HUES6 (cell line): ENCODE results near the gene MGAT4B.

Experiments used
- H3K27ac ChIP-seq: 2 replicates; pipeline ENCODE4 v1.7.0; 2013; ENCODE audit warnings: low read depth, mild to moderate bottlenecking, low read length, inconsistent platforms
- H3K27me3 ChIP-seq: 2 replicates; pipeline ENCODE4 v1.6.1; 2013; ENCODE audit warnings: low read length; ENCODE audit not compliant: control insufficient read depth, insufficient read depth
- H3K36me3 ChIP-seq: 2 replicates; pipeline ENCODE4 v1.6.1; 2013; ENCODE audit warnings: low read length; ENCODE audit not compliant: control insufficient read depth, insufficient read depth
- H3K4me1 ChIP-seq: 2 replicates; pipeline ENCODE4 v1.6.1; 2013; ENCODE audit warnings: low read length; ENCODE audit not compliant: control insufficient read depth, insufficient read depth
- H3K4me3 ChIP-seq: 2 replicates; pipeline ENCODE4 v1.5.1; 2013; ENCODE audit warnings: low read depth, low read length
- H3K9ac ChIP-seq: one replicate; pipeline ENCODE4 v1.6.1; 2013; ENCODE audit warnings: mild to moderate bottlenecking, low read length
- H3K9me3 ChIP-seq: 2 replicates; pipeline ENCODE4 v1.6.1; 2013; ENCODE audit warnings: low read depth, low read length; ENCODE audit not compliant: control insufficient read depth, insufficient read depth

MGAT4B gene

DNA sequence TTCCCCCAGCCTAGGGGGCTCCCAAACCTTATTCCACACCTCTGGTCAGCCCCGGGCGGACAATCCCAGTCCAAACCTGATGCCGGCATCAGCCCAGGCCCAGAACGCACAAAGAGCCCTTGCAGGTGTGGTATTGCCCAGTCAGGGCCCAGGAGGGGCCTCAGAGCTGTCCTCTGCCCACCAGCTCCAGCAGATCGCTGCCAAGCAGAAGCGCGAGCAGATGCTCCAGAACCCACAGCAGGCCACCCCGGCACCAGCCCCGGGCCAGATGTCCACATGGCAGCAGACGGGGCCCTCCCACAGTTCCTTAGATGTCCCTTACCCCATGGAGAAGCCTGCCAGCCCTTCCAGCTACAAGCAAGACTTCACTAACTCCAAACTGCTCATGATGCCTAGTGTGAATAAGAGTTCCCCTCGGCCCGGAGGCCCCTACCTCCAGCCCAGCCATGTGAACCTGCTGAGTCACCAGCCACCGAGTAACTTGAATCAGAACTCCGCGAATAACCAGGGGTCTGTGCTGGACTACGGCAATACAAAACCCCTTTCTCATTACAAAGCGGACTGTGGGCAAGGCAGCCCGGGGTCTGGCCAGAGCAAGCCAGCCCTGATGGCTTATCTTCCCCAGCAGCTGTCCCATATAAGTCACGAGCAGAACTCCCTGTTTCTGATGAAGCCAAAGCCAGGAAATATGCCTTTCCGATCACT lies 40.5 kb downstream of the MGAT4B start:
- Histone ChIP-seq H3K9me3 (no peaks in the 10 kb centered on the region), H3K36me3 (peaks cover 57% of the 10 kb centered on the region), H3K27me3 (no peaks in the 10 kb centered on the region), H3K27ac (peak overlapping the region; percentile 12), H3K9ac (peak overlapping the region; percentile 38), H3K4me3 (no peak overlapping the region), H3K4me1 (peaks cover 43% of the 10 kb centered on the region)

DNA sequence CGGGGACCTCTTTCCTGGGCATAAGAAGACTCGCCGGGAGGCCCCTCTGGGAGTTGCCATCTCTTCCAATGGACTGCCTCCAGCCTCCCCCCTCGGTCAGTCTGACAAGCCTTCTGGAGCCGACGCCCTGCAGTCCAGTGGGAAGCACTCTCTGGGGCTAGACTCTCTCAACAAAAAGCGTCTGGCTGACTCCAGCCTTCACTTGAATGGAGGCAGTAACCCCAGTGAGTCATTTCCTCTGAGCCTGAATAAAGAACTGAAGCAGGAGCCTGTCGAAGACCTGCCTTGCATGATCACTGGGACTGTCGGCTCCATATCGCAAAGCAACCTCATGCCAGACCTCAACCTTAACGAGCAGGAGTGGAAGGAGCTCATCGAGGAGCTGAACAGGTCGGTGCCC lies 41.3 kb downstream of the MGAT4B start:
- H3K27ac ChIP-seq, result peak overlapping the region; percentile 12; the same call in 1 of the 2 replicates
- H3K27me3 ChIP-seq, result no peaks in the 10 kb centered on the region
- peak overlapping the region; percentile 38 for H3K9ac ChIP-seq
- H3K4me3 ChIP-seq, result no peak overlapping the region
- no peaks in the 10 kb centered on the region for H3K9me3 ChIP-seq
- H3K36me3 ChIP-seq, result peaks cover 49% of the 10 kb centered on the region
- peaks cover 43% of the 10 kb centered on the region for H3K4me1 ChIP-seq

- peaks cover 49% of the 10 kb centered on the region for H3K4me1 ChIP-seq
- H3K9ac ChIP-seq, result peak overlapping the region; percentile 15
- no peak overlapping the region for H3K27ac ChIP-seq
- H3K9me3 ChIP-seq, result no peaks in the 10 kb centered on the region
- H3K27me3 ChIP-seq, result no peaks in the 10 kb centered on the region
- H3K4me3 ChIP-seq, result no peak overlapping the region
- H3K36me3 ChIP-seq, result peaks cover 36% of the 10 kb centered on the region
These were observed 42.6 kb downstream of the MGAT4B start for GRCh38 chr5:179764056-179764455.

DNA sequence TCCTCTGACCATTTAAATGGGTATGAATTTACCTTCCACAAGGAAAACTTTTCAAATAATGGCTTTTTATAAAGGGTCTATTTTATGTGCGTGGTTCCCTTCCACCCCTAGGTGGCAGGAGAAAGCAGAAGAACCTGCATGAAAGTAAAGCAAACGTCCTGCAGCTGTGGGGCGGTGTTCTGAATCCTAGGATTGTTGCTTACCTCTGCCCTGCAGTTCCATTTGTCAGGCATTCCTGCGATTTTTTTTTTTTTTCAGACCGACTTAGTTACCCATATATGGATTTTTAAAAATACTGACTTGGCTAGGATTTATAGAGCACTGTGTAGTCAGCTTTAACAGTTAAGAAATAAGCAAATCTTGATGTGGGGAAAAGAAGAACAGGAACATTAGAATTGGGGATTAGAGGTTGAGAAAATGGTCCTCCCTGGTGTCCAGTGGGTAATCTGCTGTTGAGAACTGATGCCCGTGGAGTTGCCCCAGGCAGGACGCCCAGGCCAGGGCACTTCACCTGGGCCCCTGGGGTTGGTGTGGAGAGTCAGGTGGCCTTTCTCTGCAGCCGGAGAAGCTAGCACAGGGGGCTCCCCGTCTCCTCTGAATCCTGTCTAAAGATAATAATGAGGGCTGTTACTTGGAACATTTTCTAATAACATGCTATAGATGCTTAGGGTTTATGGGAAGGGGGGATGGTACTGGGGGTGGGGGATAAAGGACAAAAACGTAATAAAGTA lies 43.3 kb downstream of the MGAT4B start:
- peak overlapping the region; percentile 31 for H3K9ac ChIP-seq
- no peaks in the 10 kb centered on the region for H3K9me3 ChIP-seq
- H3K36me3 ChIP-seq, result peaks cover 30% of the 10 kb centered on the region
- H3K4me3 ChIP-seq, result no peak overlapping the region
- no peak overlapping the region for H3K27ac ChIP-seq
- H3K4me1 ChIP-seq, result peaks cover 49% of the 10 kb centered on the region
- no peaks in the 10 kb centered on the region for H3K27me3 ChIP-seq

DNA sequence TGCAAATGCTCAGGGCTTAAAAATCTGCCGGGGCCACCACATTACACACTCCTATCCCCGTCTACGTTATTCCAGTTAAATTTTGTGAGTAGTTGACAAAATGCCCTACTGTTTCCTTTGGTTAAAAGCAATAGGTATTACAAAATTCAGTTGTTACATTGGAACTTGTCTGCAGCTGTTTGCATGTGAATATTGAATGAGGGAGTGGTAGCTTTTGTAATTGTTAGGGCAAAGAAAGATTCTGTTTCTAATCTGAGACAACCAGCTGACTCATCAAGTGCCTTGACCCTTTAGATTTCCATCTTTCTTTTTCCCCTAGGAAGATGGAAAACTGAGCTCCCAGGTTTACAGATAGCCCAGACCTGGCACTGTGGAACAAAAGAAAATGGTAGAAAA lies 43.9 kb downstream of the MGAT4B start:
- Histone ChIP-seq H3K27me3 (no peaks in the 10 kb centered on the region), H3K36me3 (peaks cover 27% of the 10 kb centered on the region), H3K4me1 (peaks cover 49% of the 10 kb centered on the region), H3K9ac (peak overlapping the region; percentile 6), H3K9me3 (no peaks in the 10 kb centered on the region), H3K27ac (no peak overlapping the region), H3K4me3 (no peak overlapping the region)

- Histone ChIP-seq H3K4me1 (peaks cover 49% of the 10 kb centered on the region), H3K9me3 (no peaks in the 10 kb centered on the region), H3K27ac (no peak overlapping the region), H3K27me3 (no peaks in the 10 kb centered on the region), H3K36me3 (peaks cover 22% of the 10 kb centered on the region), H3K4me3 (no peak overlapping the region), H3K9ac (peak overlapping the region; percentile 6)
These were observed 44.4 kb downstream of the MGAT4B start for GRCh38 chr5:179762079-179762780.

- H3K9ac ChIP-seq, result no peak overlapping the region
- peaks cover 34% of the 10 kb centered on the region for H3K4me1 ChIP-seq
- no peaks in the 10 kb centered on the region for H3K27me3 ChIP-seq
- H3K4me3 ChIP-seq, result no peak overlapping the region
- no peak overlapping the region for H3K27ac ChIP-seq
- H3K36me3 ChIP-seq, result no peaks in the 10 kb centered on the region
- no peaks in the 10 kb centered on the region for H3K9me3 ChIP-seq
These were observed 46.8 kb downstream of the MGAT4B start for GRCh38 chr5:179759581-179760551.

GRCh38 chr5:179758955-179759354 lies 47.7 kb downstream of the MGAT4B start:
- Histone ChIP-seq H3K27ac (no peak overlapping the region), H3K27me3 (no peaks in the 10 kb centered on the region), H3K9me3 (no peaks in the 10 kb centered on the region), H3K4me1 (peaks cover 42% of the 10 kb centered on the region), H3K36me3 (no peaks in the 10 kb centered on the region), H3K4me3 (no peak overlapping the region), H3K9ac (no peak overlapping the region)

DNA sequence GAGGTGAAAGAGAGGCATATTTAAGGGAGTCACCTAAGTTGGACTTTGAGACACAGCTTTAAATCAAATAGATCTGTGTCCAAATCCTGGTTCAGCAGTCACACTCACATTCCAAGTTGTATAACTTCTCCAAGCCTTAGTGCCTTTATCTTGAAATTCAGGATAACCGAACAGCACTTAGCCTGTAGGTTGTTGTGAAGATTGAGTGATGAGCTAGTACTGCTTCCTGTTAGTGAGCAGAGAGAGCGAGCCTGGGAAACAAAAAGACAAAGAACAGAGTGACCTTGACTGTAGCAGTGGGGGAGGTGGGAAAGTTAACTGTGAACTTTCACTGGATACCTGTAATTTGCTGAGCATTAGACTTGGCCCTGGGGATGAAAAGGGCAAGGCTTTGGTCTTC lies 51.6 kb downstream of the MGAT4B start:
- no peak overlapping the region for H3K27ac ChIP-seq
- no peak overlapping the region for H3K4me3 ChIP-seq
- no peak overlapping the region for H3K9ac ChIP-seq
- H3K27me3 ChIP-seq, result no peaks in the 10 kb centered on the region
- H3K36me3 ChIP-seq, result peaks cover 5% of the 10 kb centered on the region; the same call in 1 of the 2 replicates
- peaks cover 16% of the 10 kb centered on the region for H3K4me1 ChIP-seq
- no peaks in the 10 kb centered on the region for H3K9me3 ChIP-seq

- Histone ChIP-seq H3K4me3 (no peak overlapping the region), H3K36me3 (peaks cover 5% of the 10 kb centered on the region; the same call in 1 of the 2 replicates), H3K9ac (no peak overlapping the region), H3K27ac (no peak overlapping the region), H3K9me3 (no peaks in the 10 kb centered on the region), H3K27me3 (no peaks in the 10 kb centered on the region), H3K4me1 (peaks cover 14% of the 10 kb centered on the region)
These were observed 52.7 kb downstream of the MGAT4B start for GRCh38 chr5:179753971-179754370.
